ENCODE data around the gene HTRA2.

The HTRA2 gene

DNA sequence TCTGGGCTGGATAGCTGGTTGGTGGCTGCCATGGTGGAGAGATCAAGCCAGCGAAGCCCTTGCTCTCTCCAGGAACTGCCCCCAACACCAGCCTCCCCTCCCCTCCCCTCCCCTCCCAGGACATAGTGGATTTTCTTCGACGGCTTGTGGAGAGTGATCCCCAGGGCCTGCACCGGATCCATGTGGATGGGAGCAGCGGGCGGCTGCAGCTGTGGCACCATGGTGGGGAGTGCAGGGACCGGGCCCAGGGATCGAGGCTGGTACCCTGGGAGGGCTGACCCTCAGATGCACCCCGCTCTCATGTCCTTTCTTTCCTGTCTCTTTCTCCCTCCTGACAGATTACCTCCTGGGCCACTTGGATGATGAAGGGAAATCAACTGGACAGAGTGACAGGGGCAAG, 39.8 kb upstream of the HTRA2 start (continued):
- TF ChIP-seq RARB (CRISPR knock-in tag; IDR thresholded peaks at IDR 0.05) = no peak

DNA sequence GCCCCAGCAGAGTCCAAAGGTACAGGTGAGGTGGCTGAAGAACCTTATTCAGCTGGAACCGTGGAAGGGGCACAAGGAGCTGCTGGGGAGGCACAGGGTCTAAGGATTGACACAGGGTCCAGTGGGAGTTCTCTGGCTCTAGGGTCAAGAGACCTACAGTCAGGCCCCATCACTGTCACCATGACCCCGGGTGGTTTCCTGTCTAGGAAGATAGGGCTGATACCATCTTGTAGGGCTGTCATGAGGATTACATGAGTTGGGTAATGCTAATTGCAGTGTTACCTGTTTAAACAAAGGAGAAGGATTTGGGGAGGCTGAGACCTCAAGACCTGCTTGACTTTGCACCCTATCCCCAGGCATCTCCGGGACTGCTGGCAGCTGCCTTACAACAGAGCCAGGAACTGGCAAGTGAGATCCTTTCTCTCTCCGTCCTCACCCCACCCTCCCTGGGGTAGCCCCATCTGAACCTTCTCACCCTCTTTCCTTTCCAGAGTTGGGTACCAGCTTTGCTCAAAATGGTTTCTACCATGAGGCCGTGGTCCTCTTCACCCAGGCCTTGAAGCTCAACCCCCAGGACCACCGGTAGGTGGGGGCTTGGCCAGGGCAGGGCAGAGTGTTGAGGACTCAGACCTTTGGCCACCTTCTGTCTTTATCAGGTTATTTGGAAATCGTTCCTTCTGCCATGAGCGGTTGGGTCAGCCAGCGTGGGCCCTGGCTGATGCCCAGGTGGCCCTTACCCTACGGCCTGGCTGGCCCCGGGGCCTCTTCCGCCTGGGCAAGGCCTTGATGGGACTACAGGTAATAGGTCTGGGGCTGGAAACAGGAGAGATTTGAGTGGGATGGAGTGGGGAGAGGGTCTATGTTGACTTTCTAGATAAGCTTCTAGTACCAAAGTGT, 37.8 kb upstream of the HTRA2 start:
- TF ChIP-seq, protein P1, sequence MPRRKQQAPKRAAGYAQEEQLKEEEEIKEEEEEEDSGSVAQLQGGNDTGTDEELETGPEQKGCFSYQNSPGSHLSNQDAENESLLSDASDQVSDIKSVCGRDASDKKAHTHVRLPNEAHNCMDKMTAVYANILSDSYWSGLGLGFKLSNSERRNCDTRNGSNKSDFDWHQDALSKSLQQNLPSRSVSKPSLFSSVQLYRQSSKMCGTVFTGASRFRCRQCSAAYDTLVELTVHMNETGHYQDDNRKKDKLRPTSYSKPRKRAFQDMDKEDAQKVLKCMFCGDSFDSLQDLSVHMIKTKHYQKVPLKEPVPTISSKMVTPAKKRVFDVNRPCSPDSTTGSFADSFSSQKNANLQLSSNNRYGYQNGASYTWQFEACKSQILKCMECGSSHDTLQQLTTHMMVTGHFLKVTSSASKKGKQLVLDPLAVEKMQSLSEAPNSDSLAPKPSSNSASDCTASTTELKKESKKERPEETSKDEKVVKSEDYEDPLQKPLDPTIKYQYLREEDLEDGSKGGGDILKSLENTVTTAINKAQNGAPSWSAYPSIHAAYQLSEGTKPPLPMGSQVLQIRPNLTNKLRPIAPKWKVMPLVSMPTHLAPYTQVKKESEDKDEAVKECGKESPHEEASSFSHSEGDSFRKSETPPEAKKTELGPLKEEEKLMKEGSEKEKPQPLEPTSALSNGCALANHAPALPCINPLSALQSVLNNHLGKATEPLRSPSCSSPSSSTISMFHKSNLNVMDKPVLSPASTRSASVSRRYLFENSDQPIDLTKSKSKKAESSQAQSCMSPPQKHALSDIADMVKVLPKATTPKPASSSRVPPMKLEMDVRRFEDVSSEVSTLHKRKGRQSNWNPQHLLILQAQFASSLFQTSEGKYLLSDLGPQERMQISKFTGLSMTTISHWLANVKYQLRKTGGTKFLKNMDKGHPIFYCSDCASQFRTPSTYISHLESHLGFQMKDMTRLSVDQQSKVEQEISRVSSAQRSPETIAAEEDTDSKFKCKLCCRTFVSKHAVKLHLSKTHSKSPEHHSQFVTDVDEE (CRISPR knock-in tag; IDR thresholded peaks at IDR 0.05) = no peak
- no peak for TF ChIP-seq PPARA (CRISPR knock-in tag; IDR thresholded peaks at IDR 0.05; ENCODE audit: borderline replicate concordance)
- no peak for TF ChIP-seq OSR1 (CRISPR knock-in tag; IDR thresholded peaks at IDR 0.05)
- TF ChIP-seq, protein P2, sequence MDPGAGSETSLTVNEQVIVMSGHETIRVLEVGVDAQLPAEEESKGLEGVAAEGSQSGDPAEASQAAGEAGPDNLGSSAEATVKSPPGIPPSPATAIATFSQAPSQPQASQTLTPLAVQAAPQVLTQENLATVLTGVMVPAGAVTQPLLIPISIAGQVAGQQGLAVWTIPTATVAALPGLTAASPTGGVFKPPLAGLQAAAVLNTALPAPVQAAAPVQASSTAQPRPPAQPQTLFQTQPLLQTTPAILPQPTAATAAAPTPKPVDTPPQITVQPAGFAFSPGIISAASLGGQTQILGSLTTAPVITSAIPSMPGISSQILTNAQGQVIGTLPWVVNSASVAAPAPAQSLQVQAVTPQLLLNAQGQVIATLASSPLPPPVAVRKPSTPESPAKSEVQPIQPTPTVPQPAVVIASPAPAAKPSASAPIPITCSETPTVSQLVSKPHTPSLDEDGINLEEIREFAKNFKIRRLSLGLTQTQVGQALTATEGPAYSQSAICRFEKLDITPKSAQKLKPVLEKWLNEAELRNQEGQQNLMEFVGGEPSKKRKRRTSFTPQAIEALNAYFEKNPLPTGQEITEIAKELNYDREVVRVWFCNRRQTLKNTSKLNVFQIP (CRISPR knock-in tag; IDR thresholded peaks at IDR 0.05; ENCODE audit: borderline replicate concordance, low read depth) = no peak
- TF ChIP-seq TCF4 (CRISPR knock-in tag; IDR thresholded peaks at IDR 0.05; ENCODE audit: borderline replicate concordance) = no peak
- TF ChIP-seq, protein P3, sequence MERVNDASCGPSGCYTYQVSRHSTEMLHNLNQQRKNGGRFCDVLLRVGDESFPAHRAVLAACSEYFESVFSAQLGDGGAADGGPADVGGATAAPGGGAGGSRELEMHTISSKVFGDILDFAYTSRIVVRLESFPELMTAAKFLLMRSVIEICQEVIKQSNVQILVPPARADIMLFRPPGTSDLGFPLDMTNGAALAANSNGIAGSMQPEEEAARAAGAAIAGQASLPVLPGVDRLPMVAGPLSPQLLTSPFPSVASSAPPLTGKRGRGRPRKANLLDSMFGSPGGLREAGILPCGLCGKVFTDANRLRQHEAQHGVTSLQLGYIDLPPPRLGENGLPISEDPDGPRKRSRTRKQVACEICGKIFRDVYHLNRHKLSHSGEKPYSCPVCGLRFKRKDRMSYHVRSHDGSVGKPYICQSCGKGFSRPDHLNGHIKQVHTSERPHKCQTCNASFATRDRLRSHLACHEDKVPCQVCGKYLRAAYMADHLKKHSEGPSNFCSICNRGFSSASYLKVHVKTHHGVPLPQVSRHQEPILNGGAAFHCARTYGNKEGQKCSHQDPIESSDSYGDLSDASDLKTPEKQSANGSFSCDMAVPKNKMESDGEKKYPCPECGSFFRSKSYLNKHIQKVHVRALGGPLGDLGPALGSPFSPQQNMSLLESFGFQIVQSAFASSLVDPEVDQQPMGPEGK (CRISPR knock-in tag; IDR thresholded peaks at IDR 0.05; ENCODE audit: borderline replicate concordance) = no peak
- TF ChIP-seq, protein P4, sequence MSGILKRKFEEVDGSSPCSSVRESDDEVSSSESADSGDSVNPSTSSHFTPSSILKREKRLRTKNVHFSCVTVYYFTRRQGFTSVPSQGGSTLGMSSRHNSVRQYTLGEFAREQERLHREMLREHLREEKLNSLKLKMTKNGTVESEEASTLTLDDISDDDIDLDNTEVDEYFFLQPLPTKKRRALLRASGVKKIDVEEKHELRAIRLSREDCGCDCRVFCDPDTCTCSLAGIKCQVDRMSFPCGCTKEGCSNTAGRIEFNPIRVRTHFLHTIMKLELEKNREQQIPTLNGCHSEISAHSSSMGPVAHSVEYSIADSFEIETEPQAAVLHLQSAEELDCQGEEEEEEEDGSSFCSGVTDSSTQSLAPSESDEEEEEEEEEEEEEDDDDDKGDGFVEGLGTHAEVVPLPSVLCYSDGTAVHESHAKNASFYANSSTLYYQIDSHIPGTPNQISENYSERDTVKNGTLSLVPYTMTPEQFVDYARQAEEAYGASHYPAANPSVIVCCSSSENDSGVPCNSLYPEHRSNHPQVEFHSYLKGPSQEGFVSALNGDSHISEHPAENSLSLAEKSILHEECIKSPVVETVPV (CRISPR knock-in tag; IDR thresholded peaks at IDR 0.05) = no peak
- no peak for TF ChIP-seq ZFP30 (CRISPR knock-in tag; IDR thresholded peaks at IDR 0.05)
- no peak for ATAC-seq

DNA sequence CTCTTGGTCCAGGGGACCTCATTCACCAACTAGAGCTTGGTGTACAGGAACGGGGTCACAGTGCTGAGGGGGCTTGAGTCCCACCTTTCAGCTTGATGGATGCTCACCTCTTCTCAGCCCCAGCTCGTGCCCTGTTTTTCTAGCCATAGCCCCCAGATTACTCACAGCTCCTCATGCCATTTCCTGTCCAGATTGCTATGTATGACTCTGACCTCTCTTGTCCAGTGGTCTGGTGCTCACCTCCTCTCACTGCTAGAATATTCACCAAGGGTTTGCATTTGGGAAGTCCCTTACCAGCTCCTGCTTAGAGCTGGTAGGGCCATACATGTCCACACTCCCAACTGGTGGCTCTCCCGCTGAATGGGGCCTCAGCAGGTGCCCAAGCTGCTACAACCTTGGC, 36.2 kb upstream of the HTRA2 start:
- TF ChIP-seq, protein P4 (CRISPR knock-in tag; IDR thresholded peaks at IDR 0.05) = no peak
- TF ChIP-seq ARNTL (CRISPR knock-in tag; IDR thresholded peaks at IDR 0.05; ENCODE audit: borderline replicate concordance, low read depth) = no peak
- TF ChIP-seq, protein P1 (CRISPR knock-in tag; IDR thresholded peaks at IDR 0.05) = no peak
- no peak for TF ChIP-seq ESRRG (CRISPR knock-in tag; IDR thresholded peaks at IDR 0.05)
- TF ChIP-seq SNAI2 (CRISPR knock-in tag; IDR thresholded peaks at IDR 0.05) = no peak
- TF ChIP-seq TCF4 (CRISPR knock-in tag; IDR thresholded peaks at IDR 0.05; ENCODE audit: borderline replicate concordance) = no peak
- no peak for TF ChIP-seq ZNF565 (CRISPR knock-in tag; conservative IDR thresholded peaks at IDR 0.05; ENCODE audit: low read depth)
- no peak for TF ChIP-seq ZNF8 (CRISPR knock-in tag; IDR thresholded peaks at IDR 0.05)
- TF ChIP-seq, protein P2 (CRISPR knock-in tag; IDR thresholded peaks at IDR 0.05; ENCODE audit: borderline replicate concordance, low read depth) = no peak
- no peak for TF ChIP-seq OSR1 (CRISPR knock-in tag; IDR thresholded peaks at IDR 0.05)
- TF ChIP-seq ZNF70 (CRISPR knock-in tag; IDR thresholded peaks at IDR 0.05) = no peak
- no peak for TF ChIP-seq ISL1 (CRISPR knock-in tag; IDR thresholded peaks at IDR 0.05)
- TF ChIP-seq TOX (CRISPR knock-in tag; IDR thresholded peaks at IDR 0.05; ENCODE audit: borderline replicate concordance) = no peak
- TF ChIP-seq ZC3H10 (CRISPR knock-in tag; IDR thresholded peaks at IDR 0.05) = no peak
- no peak for TF ChIP-seq CSDC2 (CRISPR knock-in tag; IDR thresholded peaks at IDR 0.05)
- TF ChIP-seq PPARA (CRISPR knock-in tag; IDR thresholded peaks at IDR 0.05; ENCODE audit: borderline replicate concordance) = no peak
- TF ChIP-seq GLIS3 (CRISPR knock-in tag; IDR thresholded peaks at IDR 0.05) = no peak
- TF ChIP-seq, protein P5, sequence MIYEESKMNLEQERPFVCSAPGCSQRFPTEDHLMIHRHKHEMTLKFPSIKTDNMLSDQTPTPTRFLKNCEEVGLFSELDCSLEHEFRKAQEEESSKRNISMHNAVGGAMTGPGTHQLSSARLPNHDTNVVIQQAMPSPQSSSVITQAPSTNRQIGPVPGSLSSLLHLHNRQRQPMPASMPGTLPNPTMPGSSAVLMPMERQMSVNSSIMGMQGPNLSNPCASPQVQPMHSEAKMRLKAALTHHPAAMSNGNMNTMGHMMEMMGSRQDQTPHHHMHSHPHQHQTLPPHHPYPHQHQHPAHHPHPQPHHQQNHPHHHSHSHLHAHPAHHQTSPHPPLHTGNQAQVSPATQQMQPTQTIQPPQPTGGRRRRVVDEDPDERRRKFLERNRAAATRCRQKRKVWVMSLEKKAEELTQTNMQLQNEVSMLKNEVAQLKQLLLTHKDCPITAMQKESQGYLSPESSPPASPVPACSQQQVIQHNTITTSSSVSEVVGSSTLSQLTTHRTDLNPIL (CRISPR knock-in tag; IDR thresholded peaks at IDR 0.05; ENCODE audit: low read depth) = no peak
- no peak for ATAC-seq

Data from SK-N-SH treated with all-trans-retinoic acid at 6 μM for 48 hours (cell line).